ENCODE measurements around the gene CRHR1. TPM values are rescaled to one million over a fixed set of nuclear protein-coding genes. Genes with fewer than 3 reads are reported as not detected.

Gene CRHR1
- total RNA-seq, 1 experiment from 2014 or later: 0.10 TPM

DNA sequence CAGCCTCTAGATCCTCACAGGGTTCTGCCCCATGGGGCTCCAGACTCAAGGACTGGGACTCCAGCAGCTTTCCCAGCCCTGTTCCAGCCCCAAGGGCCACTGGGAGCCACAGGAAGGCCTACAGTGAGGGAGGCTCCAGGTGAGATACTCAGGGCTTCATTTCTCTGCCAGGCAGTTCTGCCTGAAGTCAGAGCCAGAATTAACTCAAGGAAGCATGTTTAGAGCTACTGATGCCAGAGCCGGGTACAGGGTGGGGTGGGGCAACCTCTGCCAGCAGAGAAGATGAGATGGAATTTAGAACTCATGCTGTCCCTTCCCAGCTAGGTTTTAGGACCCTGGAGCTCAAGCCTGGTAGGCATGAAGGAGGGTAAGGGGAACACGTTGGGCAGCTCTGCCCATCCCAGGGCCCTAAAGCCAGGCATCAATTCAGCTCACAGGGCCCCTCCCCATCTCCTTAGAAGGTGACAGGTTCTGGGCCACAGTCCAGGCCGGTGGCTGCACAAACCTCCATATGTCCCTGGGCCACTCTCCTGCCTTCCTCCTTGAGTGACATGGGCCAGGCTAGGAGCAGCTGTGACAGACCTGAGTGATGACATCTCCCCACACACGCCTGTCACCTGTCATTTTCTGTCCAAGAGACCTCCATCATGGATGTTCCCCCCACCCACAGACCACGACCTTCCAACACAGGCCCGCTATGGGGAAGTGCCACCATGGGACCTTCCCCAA lies 36.1 kb downstream of the CRHR1 start:
- no peak for DNase-seq (ENCODE audit: low spot score)

DNA sequence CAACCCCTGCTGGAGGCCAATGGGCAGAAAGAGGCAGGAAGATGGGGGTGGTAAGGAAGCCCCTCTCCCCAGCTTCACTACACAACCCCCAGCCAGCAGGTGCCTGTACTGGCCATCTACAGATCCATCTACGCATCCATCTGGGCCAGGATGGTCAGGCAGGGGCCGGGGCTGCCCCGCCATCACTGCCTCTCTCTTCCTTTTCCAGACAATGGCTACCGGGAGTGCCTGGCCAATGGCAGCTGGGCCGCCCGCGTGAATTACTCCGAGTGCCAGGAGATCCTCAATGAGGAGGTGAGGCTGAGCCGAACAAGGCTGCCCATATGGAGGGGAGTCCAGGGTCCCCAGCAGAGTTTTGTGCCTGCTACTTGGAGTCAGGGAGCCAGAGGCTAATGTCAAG lies 37.0 kb downstream of the CRHR1 start:
- no peak for DNase-seq (ENCODE audit: low spot score)

DNA sequence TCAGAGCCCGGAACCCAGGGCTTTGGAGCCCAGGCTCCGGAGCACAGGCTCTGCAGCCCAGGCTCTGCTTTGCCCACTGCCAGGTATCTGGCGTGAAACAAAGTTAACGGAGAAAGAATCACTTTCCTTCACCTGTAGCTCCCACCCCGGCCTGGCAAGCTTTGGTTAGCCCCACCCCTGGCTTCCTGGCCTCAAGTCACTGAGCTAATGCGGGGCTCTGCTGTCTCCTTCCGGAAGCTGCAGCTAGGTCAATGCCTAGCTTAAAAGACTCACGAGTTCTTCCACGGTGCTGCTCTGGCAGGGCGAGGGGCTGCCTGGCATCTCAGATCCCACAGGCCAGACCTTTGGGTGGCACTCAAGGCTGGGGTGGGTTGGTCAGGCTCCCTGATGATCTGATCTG lies 39.5 kb downstream of the CRHR1 start:
- no peak for DNase-seq (ENCODE audit: low spot score)

DNA sequence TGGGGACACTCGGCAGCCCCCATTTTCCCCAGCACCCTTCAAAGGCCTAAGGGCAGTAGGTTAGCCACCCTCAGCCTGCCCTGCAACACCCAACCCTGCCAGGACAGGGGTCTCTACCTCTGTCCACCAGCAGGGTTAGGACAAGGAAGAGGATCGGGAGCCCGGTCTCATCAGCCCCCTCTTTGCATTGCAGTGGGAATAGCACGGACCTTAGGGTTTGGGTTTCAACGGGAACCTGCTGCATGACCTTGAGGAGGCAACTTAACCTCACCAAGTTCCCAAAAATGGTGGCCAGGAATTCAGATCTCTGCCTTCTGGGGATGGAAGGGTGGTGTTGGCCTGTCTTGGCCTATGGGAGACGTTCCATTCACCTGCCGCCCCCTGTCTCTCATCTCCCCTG lies 40.4 kb downstream of the CRHR1 start:
- DNase-seq (ENCODE audit: low spot score): no peak

DNA sequence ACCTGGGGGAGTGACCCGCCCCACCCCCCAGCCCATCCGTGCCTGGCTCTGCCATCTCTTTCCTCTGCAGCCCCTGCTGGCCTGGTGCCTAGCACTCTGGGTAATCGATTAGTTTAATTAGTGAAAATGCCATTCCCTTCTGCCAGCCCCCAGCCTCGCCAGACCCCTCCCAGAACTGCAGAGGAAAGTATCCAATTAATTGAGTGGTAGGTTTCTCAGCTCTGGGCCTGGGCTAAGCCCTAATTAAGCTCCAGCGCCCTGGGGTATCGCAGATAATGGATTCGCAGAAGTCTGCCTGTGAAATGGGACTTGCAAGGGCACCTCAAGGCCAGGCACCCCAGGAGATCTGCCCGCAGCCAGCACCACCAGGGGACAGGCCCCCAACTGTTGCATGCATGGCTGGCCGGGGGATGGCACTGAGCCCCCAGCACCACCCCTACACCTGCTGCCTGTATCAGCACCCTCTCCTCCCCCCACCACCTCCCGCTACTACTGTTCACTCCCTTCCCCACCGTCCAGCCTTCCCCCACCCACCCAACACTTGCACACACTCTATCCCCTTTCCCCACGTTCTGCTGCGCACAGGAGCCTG lies 40.9 kb downstream of the CRHR1 start:
- DNase-seq (ENCODE audit: low spot score): no peak

DNA sequence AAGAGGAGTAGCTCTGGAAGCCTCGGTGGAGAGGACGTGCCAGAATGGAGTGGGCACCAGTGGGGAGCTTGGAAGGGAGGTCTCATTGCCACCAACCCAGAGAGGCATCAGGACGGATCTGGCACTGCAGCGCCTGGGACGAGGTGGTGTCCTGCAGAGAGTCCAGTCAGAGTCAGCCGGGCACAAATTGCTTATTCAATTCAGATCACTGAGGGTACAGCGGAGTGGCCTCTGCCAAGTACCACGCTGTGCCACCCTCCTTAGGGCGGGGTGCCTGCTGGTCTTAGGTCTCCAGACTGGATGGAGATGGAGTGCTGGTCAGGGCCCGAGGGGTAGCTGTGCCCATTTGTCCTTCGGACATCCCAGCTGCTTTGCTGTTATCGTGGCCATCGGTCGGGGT lies 41.7 kb downstream of the CRHR1 start:
- no peak for DNase-seq (ENCODE audit: low spot score)

DNA sequence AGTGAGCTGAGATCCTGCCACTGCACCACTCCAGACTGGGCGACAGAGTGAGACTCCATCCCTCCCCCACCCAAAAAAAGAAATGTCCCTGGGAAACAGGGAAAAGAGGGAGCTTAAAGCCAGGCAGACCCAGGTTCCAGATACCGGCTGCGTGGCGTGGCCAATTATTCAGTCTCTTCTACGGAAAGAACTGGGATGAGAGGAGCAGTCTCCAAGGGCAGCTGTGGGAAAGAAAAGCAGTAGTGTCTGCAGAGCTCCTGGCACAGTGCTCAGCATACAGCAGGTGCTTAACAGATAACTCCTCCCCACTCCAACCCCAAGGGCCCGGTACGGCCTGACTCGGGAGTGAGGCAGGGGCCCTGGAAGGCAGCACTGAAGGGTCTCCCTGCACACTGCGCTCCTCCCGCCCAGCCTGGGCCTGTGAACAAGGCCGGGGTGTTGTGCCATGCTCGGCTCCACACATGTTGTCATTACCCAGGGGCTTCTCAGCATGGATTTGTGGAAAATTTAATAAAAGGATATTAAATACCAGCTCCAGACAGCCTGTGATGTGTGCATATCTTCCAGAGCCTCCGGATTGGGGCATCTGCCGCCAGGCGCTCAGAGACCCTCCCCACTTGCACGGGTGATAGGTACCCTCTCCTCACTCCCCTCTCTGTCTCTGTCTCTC lies 42.9 kb downstream of the CRHR1 start:
- DNase-seq (ENCODE audit: low spot score): no peak

DNA sequence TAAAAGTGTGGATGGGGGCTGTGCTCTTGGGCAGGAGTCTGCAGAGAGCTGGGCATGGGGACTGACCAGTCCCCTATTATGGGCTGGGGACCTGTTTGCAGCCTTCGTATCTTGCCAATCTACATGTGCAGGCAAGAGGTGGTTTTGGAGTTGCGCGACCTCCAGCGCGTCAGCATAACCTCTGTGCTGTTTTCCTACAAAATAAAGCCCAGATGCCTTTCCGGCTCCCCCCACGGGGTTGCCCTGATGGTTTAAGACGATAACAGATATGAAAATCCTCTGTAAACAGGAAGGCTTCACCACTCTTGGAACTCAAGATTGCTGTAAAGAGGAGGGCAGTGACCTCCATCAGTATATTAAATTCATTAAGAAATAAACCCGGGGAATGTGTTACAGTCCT lies 44.1 kb downstream of the CRHR1 start:
- no peak for DNase-seq (ENCODE audit: low spot score)

DNA sequence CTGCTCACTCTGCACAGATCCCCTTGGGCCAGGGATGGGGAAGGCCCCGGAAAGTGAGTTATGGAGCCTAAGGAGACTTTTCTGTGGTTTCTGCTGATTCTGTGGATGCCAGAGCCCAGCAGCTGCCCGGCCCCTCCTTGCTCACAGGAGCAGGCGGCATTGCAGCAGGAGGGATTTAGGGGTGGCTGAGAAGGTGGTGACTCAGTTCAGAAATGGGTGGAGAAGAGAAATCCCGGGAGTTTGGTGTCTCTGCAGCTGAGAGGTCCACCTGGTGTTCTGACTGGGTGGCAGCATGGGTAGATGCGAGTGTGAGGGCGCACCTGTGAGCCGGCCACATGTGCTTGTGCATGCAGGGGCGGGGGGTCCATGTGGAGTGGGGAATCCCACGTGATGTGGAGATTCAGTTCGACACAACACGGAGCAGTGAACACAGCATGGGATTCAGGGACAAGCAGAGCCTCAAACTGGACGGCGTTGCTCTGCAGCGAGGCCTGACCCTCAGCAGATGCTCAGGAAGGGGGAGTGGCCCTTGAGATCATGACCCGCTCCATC lies 44.5 kb downstream of the CRHR1 start:
- peak; percentile 93 for DNase-seq (ENCODE audit: low spot score)

DNA sequence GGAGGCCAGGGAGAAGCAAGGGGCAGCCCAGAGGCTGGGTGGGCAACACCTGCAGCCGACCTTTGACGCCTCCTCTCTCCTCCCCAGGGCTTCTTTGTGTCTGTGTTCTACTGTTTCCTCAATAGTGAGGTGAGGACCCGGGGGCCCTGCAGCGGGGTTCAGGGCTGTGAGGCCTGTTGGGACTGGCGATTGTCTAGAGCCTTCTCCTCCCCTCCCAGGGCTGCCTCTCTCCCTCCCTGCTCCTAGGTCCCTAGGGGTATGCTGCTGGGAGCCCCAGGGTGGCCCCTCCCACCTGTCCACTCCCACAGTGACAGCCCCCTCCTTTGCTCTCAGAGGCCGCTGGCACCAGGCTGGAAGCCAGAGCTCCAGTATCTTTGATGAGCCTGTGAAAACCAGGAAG lies 49.8 kb downstream of the CRHR1 start:
- DNase-seq (ENCODE audit: low spot score): no peak

DNA sequence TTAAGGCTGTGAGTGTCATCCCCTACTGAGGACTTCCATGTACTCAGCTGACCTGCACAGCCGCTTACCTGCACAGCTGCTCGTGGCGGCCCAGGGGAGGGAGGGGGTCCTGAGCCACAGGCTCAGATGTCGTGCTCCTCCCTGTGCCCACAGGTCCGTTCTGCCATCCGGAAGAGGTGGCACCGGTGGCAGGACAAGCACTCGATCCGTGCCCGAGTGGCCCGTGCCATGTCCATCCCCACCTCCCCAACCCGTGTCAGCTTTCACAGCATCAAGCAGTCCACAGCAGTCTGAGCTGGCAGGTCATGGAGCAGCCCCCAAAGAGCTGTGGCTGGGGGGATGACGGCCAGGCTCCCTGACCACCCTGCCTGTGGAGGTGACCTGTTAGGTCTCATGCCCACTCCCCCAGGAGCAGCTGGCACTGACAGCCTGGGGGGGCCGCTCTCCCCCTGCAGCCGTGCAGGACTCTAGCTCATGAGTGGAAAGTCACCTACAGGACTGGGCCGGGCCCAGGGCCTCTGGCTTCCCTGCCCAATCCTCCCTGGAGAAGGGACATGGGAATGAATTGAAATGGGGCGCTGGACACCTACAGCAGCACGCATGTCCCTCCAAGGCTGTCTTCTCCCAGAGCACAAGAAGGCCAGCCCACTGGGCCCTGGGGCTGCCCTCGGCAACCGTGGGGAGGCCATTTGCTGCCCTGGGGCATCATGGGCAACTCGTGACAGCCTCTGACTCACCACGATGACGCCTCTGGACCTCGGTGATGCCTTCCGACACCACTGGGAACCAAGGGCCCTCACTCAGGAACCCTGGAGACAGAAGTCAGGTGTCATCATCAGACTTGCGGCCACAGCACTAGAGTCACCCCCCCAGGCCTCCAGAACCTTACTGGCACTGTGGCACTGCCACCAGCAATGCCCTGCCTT lies 50.6 kb downstream of the CRHR1 start:
- peak; percentile 54 for DNase-seq (ENCODE audit: low spot score)

DNA sequence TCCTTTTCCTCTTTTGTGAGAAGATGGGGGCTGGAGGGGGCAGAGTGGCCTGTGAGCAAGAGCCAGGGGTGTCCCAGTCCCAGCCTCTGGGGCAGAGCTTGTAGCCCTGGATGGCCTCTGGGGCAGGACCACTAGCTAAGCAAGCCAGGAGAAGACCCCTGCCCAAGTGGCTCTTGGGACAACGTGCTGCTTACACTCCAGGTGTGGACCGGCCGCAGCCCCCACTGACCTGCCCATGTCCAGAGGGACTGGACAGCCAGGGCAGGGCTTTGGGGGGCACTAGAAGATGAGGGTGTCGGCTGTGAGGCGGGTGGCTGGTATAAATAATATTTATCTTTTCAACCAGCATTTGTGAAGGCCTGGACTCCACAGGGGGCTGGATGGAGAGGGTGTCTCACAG lies 51.4 kb downstream of the CRHR1 start:
- no peak for DNase-seq (ENCODE audit: low spot score)

DNA sequence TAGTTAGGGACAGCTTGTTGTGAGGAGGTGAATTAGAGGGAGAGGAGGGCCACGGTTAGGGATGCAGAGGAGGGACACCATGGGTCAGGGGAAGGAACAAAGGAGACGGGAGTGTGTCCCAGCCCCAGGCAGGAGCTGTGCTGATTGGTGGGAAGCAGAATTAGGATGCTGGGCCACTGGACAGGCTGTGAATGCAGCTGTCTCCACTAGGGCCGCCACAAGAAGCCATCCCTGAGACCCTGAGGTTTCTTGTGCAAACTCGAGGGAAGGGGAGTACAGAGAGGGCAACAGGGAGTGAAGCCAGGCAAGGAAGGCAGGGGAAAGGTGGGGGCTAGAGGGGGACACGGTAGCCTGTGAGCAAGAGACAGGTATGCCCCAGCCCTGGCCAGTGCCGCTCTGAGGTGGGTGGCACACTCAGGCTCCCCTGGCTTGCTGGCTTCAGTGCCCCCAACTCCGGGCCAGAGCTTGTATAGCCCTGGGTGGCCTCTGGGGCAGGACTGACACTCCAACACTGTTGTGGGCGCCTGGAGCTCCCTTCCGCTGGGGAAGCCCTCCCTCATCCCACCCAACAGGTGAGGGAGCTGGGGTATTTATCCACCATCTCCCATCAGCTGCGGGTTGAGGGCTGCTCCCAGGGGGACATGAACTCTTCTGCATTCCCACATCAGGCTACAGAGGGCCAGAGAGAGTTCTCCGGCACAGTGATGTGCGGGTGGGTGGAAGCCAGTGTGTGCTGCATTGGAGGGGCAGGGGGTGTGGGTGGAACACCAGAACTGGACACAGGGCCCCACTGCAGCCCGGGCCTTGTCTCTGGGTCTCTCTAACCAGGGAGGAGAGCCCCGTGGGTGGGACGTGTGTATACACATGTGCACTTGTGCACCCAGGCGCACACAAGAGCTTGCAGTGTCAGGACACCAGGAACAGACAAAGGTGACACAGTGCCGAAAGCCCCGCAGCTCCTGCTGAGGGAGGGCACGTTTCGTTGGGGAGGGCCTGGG lies 52.2 kb downstream of the CRHR1 start:
- DNase-seq (ENCODE audit: low spot score): no peak

DNA sequence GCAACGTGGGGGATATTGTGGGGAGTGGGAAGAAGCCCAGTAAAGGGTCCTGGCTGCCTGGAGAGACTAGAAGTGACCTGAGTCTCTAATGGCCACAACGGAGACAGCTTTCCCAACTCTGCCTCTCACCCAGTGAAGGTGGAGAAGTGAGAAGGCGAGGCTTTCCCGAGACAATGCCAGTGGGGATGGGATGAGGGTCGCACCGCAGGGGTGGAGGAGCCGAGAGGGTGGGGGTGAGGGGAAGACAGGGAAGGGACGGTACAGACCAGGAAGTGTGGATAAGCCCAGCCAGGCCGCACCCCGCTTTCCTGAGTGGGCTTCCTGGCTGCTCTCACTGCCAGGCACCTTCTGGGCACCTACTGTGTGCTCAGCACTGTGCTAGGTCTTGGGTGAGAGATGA lies 53.1 kb downstream of the CRHR1 start:
- no peak for DNase-seq (ENCODE audit: low spot score)

DNA sequence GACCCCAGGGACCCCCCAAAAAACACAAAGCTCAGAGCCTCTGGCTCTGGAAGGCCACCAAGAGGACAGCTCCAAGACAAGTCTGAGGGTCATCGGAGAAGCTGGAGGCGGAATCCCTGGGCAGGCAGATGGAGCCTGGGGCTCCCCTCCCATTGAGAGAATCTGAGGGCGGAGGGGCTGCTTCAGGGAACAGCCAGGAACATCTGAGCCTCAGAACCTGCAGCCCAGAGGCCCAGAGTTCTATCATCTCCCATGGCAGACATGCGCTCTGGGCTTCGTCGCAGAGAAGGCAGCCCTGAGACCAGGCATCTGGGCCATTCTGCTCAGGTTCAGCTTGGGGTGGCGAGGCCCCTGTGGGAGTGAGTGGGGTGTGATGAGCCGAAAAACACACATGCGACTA lies 53.5 kb downstream of the CRHR1 start:
- no peak for DNase-seq (ENCODE audit: low spot score)

DNA sequence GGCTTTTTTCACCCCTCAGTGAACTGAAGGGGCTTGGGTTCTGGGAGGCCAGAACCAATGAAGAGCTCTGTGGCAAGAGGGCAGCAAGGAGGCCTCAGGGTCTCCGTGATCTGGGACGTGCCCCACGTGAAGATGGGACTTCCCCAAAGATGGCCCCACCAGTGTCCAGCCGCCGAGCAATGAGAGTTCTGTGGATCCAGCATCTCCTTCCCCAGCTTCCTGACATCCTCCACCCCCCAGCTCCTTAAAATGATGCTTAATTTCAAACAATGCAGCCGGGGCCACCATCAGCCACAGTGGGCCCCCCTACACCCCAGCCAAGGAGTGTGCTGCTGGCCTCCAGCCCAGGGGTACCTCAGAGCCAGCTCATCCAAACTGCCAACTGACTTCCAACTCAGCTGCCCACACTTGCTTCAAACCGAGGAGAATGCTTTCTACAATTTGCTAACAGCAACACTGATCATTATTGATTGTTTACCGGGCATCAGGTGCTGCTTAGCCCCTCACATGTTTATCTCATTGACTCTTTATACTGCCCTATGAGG lies 54.7 kb downstream of the CRHR1 start:
- DNase-seq (ENCODE audit: low spot score): no peak

DNA sequence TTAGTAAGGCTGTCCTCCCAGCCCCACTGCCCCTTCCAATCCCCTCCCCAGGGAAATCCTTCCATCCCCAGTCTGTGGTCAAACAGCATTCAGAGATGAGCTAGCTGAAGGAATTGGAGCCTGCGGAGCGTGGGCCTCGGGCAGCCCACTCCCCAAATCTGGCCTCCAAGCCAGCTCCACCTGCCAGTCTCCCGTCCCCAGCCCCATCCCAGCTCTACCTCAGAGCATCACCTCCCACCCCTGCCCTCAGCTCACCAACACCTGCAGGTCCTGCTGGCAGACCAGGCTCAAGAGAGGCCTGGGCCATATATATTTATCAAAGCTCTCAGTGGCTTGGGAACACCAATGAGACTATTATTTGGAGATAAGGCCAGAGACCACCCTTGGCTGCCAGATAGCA lies 55.3 kb downstream of the CRHR1 start:
- no peak for DNase-seq (ENCODE audit: low spot score)

DNA sequence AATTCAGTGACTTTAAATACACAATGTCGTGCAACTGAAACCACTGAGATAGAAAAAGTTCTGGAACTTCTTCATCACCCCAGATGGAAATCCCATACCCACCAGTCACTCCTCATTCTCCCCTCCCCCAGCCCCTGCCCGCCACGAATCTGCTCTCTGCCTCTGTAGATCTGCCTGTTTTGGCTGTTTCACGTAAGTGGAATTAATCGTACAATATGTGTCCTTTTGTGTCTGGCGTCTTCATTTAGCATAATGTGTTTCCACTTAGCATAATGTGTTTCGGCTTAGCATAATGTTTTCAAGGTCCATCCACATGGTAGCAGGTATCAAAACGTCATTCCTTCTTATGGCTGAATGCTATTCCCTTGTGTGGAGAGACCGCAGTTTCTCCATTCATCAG lies 57.1 kb downstream of the CRHR1 start:
- no peak for DNase-seq (ENCODE audit: low spot score)

DNA sequence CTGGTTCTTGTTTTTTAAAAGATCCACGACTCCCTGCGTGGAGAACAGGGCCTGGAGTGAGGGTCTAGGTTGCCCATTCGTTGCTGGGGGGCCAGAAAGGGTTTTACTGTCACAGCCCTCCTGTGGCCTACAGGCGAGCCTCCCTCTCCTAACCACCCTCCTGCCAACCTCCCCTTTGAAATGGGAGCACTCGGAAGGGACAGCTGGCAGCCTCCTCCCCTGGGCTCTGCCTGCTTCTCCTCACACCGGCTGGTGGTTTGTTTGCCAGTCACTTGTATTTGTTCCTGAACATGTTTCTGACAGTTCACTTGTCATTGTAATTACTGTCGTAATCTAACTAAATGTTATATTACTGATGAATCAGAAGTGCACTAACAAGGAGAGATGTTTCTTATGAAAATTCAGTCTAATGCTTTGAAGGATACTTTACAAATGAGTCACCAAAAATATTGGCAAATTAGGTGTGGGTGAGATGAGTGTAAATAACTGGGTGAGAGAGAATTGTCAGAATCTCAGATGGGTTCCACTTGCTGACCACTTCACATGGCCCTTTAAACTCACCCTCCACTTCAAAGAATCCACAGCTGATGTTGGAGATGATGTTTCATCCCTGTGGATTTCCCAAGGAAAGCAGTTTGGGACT lies 57.9 kb downstream of the CRHR1 start:
- peak; percentile 67 for DNase-seq (ENCODE audit: low spot score)

DNA sequence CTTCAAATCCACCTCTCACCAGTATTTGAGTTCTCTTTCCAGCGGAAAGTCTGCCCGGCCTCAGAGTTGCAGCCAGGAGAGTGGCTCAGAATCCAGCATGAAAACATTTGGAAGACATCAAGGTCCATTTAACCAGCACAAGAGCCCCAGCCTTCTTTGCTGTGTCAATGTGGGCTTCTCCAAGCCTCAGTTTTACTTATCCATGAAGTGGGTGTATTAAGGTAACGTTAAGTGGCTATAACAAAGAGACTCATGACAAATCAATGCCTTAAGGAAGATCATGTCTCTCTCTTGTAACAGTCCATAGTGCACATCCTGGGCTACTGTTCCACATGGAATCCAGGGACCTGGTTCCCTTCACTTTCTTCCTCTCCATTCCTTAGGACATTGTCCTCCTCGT lies 59.6 kb downstream of the CRHR1 start:
- no peak for DNase-seq (ENCODE audit: low spot score)

Measured in A172 (cell line).